GM12891 (cell line): Measurements from ENCODE around the gene ALOXE3.
"Not testable (repeated sequence)": the region's sequence is repeated elsewhere in the genome, so short reads cannot be mapped to it uniquely, and the experiment has no call there.

Experiments
- DNase-seq: peaks from one replicate; pipeline ENCODE4 v3.0.0; 2011; ENCODE audit warnings: low spot score; ENCODE audit not compliant: insufficient read length
- FAIRE-seq: peaks from 2 replicates; lab custom pipeline; 2011; peaks lifted over from hg19 to GRCh38; lab: Jason Lieb, UNC
- PAX5 ChIP-seq: IDR thresholded peaks from 2 replicates; pipeline ENCODE4 v1.6.1; 2011; ENCODE audit warnings: low read length, moderate library complexity, mild to moderate bottlenecking; ENCODE audit not compliant: insufficient read depth, severe bottlenecking
- POLR2A ChIP-seq: IDR thresholded peaks from 2 replicates; pipeline ENCODE4 v1.6.1; 2011; ENCODE audit warnings: low read depth, low read length, control low read depth
- POLR2AphosphoS5 ChIP-seq: IDR thresholded peaks from 2 replicates; pipeline ENCODE4 v1.6.1; 2011; ENCODE audit warnings: low read depth, low read length, control low read depth
- POU2F2 ChIP-seq: IDR thresholded peaks from 2 replicates; pipeline ENCODE4 v1.6.1; 2011; ENCODE audit warnings: low read depth, mild to moderate bottlenecking, control low read depth, low read length, moderate library complexity
- SPI1 ChIP-seq: IDR thresholded peaks from 2 replicates; pipeline ENCODE4 v1.6.1; 2011; ENCODE audit warnings: low read depth, low read length, control low read depth
- TAF1 ChIP-seq: IDR thresholded peaks from 2 replicates; pipeline ENCODE4 v1.6.1; 2011; ENCODE audit warnings: low read depth, low read length, control low read depth

Gene ALOXE3

DNA sequence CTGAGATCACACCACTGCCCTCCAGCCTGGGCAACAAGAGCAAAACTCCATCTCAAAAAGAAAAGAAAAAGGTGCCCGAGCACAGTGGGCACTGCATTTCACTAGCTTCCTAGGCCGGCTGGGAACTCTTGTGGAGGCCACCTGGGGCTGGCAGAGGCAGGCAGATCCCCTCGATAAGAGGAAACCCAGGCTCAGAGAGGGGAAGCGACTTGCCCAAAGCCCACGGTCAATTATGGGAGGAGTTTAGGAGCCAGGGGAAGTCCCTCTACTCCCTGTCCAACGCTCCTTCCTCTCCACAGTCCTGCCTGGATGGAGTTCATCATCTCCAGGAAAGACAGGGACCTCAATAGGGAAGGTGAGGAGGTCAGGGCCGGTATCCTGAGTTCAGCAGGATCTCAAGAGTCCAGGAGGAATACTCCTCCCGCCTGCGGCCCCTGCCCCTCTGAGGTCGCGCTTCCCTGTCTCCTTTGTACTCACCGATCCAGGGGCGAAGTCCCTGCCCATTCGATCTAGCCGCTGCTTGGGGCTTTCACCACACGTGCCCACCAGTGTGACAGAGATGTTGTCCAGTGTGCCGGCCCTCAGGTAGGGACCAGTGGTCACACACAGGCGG, 841 bp downstream of the ALOXE3 start:
- DNase-seq (no peak), FAIRE-seq (no peak)
- TF ChIP-seq POLR2AphosphoS5 (no peak), PAX5 (no peak), SPI1 (no peak), POLR2A (no peak), POU2F2 (no peak), TAF1 (no peak)

GRCh38 chr17:8116776-8117175, 1.5 kb downstream of the ALOXE3 start:
- no peak for DNase-seq
- no peak for TF ChIP-seq PAX5
- no peak for TF ChIP-seq SPI1
- no peak for TF ChIP-seq POU2F2
- TF ChIP-seq POLR2A = no peak
- TF ChIP-seq POLR2AphosphoS5 = no peak
- no peak for TF ChIP-seq TAF1
- FAIRE-seq = no peak

DNA sequence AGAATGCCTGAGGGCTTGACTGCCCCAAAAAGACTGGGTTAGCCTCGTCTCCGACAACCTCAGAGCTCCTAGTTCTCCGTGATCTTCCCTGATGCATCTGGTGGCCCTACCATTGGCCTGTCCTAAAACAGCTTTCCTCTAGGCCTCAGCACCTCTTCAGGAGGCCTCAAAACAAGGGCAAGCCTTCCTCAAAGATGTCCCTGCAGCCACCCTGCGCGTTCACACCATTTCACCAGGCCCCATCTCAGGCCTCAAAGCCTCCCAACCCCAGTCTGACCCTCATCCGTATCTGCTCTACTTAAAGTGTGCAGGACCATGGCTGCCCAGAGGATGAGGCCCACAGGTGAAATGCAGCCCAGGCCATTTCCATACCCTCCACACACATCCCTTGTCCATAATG, 7.4 kb downstream of the ALOXE3 start:
- no peak for TF ChIP-seq PAX5
- no peak for TF ChIP-seq SPI1
- TF ChIP-seq TAF1 = no peak
- TF ChIP-seq POLR2AphosphoS5 = no peak
- TF ChIP-seq POLR2A = no peak
- TF ChIP-seq POU2F2 = no peak
- no peak for FAIRE-seq
- no peak for DNase-seq

GRCh38 chr17:8110456-8110804, 7.9 kb downstream of the ALOXE3 start:
- DNase-seq (no peak), FAIRE-seq (no peak)
- TF ChIP-seq SPI1 (no peak), PAX5 (no peak), POLR2AphosphoS5 (no peak), POU2F2 (no peak), POLR2A (no peak), TAF1 (no peak)

GRCh38 chr17:8109661-8110455, 8.5 kb downstream of the ALOXE3 start:
- TF ChIP-seq PAX5 (no peak), POU2F2 (no peak), POLR2AphosphoS5 (no peak), POLR2A (no peak)
- DNase-seq (peak; percentile 88), FAIRE-seq (peak; percentile 78)

- DNase-seq (no peak), FAIRE-seq (no peak)
- TF ChIP-seq SPI1 (no peak), TAF1 (no peak), POLR2A (no peak), POU2F2 (no peak), POLR2AphosphoS5 (no peak), PAX5 (no peak)
These were observed 9.2 kb downstream of the ALOXE3 start for GRCh38 chr17:8108972-8109660.

DNA sequence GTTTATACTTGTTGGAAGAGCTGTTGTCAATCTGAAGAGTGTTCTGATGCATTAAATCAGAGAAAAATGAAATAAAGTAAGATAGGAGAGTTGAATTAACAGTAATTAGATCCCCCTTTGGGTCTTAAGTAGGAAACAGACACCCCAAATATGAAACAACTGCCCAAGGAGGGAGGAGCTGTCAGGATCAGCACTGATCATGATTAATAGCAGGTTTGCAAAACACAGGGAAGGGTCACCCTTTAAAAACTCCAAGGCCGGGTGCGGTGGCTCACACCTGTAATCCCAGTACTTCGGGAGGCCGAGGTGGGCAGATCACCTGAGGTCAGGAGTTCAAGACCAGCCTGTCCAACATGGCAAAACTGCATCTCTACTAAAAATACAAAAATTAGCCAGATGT, 11.3 kb downstream of the ALOXE3 start:
- DNase-seq, FAIRE-seq: not testable (repeated sequence)

DNA sequence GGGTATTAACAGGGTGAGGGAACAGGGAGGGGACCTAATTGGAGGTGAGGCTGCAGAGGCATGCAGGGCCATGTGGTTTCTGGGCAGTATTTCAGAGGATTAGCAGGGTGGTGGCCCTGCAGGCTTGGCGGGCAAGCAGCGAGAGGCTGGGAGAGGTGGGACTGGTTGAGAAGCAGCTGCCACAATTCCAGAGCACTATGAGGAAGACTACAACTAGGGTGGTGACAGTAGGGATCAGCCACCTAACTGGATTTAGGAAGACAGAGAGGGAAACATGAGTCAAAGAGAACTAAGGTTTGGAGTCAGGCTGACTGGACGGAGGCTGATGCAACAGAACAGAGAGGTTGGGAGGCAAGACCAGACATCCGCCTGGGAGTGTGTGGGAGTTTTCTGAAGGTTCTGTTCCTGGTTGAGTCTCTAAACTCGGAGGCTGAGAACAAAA, 12.3 kb downstream of the ALOXE3 start:
- DNase-seq (no peak), FAIRE-seq (no peak)
- no peak for TF ChIP-seq POU2F2
- TF ChIP-seq POLR2AphosphoS5 = no peak
- no peak for TF ChIP-seq PAX5
- TF ChIP-seq TAF1 = no peak
- TF ChIP-seq POLR2A = no peak
- TF ChIP-seq SPI1 = no peak

DNA sequence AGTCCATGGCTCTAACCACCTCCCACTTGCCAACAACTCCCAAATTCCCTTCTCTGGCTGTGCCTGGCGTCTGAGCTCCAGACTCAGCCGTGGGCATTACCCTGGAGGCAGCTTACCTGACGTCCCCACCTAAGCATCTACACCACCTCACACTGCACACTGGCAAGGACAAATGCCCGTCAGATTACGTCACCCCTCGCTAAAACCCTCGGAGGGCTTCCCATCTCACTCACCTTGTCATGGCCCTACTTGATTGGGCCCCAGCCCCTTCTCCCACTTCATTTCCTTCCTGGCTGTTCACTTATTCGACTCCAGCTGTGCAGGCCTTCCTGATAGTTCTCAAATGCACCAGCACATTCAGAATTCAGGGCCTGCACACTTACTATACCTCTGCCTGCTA, 13.4 kb downstream of the ALOXE3 start:
- DNase-seq = no peak
- FAIRE-seq = no peak
- no peak for TF ChIP-seq PAX5
- no peak for TF ChIP-seq SPI1
- no peak for TF ChIP-seq TAF1
- TF ChIP-seq POU2F2 = no peak
- TF ChIP-seq POLR2A = no peak
- no peak for TF ChIP-seq POLR2AphosphoS5

DNA sequence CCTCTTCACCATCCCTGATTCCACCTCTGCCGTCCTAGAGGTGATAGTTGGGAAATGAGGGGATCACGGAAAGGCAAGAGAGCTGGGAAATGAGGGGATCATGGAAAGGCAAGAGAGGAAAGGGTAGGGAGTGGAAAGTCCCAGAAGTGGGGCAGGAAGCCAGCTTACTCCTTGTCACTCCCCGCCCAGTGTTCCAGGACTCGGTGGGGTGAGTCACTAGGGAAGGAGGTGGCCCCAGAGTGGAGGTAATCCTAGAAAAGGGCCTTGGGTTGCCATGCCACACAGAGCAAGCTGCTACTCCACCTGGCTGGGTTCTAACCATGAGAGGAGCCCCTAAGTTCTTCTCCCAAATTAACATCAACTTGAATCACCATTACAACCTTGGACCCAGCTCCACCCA, 14.8 kb downstream of the ALOXE3 start:
- FAIRE-seq (no peak), DNase-seq (no peak)
- TF ChIP-seq POLR2A (no peak), POLR2AphosphoS5 (no peak), POU2F2 (no peak)
